ENCODE results near the gene PLAU.
"Not testable (repeated sequence)": the region's sequence is repeated elsewhere in the genome, so short reads cannot be mapped to it uniquely, and the experiment has no call there.

PLAU gene

DNA sequence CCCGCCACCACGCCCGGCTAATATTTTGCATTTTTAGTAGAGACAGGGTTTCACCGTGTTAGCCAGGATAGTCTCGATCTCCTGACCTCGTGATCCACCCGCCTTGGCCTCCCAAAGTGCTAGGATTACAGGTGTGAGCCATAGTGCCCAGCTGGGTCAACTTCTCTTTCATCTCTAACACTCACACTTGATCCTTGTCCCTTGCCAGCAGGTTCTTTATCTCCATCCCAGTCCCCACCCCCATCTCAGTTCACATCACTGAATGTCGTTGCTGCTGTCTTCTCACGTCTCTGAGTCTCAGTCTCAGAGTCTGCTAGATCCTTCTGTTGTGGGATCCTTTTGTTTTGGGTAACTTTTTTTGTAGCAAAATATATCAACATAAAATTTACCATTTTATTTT, 15.6 kb upstream of the PLAU start:
- DNase-seq (ENCODE audit: insufficient read length, low spot score); FAIRE-seq: not testable (repeated sequence)

DNA sequence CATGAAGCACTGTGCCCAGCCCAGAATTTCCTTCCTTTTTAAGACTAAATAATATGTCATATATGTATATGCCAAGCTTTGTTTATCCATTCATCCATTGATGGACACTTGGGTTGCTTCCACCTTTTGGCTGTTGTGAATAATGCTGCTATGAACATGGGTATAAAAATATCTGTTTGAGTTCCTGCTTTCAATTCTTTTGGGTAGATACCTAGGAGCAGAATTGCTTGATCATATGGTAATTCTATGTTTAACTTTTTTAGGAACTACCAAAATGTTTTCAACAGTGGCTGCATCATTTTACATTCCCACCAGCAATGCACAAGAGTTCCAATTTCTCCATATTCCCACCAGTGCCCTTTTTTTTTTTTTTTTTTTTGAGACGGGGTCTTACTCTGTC, 13.2 kb upstream of the PLAU start:
- no peak for FAIRE-seq
- DNase-seq (ENCODE audit: insufficient read length, low spot score) = no peak

DNA sequence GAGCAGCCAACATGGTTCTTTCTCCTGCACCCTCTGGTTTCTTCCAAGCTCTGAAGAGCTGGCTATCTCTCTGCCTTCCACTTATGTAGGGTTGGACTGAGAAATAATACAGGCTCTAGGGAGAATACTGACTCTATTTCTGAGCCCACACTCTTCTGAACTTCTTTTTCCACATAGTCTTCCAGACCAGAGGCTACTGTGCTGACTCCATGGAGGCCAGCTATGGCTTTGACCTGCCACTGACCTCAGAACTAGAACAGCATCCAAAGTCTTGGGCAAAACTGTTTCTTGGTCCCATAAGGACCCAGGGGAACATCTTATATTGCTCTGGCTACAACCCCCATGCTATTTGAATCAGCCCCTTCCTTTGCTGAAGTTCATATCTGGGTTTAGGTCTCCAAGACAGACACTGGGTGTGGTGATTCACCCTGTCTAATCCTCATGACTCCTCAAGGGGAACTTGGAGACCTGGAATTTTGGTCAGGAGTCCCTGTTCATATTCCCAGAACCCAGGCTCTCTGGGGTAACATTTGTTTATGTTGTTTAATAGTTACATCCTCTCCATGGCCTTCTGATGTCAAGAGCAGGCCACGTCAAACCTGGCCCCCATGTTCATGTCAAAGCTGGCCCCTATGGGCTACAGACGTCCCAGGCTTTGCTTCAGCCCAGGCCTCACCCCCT, 12.1 kb upstream of the PLAU start:
- DNase-seq (ENCODE audit: insufficient read length, low spot score) (no peak), FAIRE-seq (no peak)

DNA sequence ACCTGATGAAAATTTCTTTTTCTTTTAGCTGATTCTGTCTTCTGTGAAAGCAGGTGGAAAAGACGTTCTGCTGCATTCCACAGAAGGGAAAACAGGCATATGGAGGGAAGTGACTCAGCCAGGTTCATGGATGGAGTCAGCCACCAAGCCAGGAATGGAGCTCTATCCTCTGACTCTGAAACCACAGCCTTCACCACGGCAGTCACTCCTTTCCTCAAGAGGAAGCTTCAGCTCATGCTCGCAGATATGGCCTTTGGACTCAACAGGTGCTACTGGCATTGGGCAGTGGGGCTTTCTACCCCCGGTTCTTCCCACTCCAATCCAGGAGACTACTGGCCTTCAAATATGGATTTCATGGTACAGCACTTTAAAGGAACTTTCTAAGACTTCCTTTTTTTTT, 11.5 kb upstream of the PLAU start:
- DNase-seq (ENCODE audit: insufficient read length, low spot score) (no peak), FAIRE-seq (no peak)

- FAIRE-seq (no peak), DNase-seq (ENCODE audit: insufficient read length, low spot score) (no peak)
Observed at GRCh38 chr10:73900064-73900463, 10.9 kb upstream of the PLAU start.

DNA sequence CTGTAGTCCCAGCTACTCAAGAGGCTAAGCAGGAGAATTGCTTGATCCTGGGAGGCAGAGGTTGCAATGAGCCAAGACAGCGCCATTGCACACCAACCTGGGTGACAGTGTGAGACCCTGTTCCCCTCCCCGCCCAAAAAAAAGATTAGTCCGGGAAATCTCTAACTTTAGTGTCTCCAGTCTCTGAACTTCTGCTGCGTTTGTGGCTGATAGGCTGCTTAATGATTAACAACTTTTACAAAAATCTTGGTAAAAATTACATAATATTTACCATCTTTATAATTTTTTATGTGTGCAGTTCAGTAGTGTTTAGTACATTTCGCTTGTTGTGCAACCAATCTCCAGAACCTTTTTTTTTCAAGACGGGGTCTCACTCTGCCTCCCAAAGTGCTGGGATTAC, 9.7 kb upstream of the PLAU start:
- DNase-seq (ENCODE audit: insufficient read length, low spot score) (no peak), FAIRE-seq (no peak)

GRCh38 chr10:73902351-73902750, 8.6 kb upstream of the PLAU start:
- no peak for FAIRE-seq
- no peak for DNase-seq (ENCODE audit: insufficient read length, low spot score)

DNA sequence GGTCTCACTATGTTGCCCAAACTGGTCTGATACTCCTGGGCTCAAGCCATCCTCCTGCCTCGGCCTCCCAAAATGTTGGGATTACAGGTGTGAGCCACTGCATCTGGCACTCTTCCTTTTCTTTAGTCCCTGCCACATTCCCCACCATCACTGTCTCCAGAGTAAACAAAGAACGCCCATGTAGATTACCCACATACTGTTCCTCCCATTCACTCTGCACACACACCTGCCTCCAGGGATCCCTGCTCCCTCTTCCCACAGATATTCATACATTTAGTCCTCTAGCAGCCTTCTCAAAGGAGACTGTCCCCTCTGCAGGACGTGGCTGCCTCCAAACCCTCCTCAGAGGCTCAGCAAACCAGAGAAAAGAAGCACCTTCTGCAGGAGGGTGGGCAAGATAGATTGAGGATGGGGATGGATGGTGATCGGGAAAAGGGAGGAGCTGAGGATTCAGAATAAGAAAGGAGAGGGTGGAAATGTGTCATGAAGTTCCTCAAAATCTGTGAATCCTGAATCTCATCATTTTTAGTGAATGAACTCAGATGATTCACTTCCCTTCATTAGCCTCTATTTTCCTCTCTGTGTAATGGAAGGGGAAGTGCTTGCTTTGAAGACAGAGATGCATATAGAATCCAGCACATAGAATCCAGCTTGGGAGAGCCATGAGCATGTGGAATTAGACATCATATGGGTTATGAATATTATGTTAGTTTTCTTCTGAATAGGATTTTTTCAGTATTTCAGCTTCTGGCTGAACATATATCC, 5.5 kb upstream of the PLAU start:
- no peak for DNase-seq (ENCODE audit: insufficient read length, low spot score)
- no peak for FAIRE-seq

DNA sequence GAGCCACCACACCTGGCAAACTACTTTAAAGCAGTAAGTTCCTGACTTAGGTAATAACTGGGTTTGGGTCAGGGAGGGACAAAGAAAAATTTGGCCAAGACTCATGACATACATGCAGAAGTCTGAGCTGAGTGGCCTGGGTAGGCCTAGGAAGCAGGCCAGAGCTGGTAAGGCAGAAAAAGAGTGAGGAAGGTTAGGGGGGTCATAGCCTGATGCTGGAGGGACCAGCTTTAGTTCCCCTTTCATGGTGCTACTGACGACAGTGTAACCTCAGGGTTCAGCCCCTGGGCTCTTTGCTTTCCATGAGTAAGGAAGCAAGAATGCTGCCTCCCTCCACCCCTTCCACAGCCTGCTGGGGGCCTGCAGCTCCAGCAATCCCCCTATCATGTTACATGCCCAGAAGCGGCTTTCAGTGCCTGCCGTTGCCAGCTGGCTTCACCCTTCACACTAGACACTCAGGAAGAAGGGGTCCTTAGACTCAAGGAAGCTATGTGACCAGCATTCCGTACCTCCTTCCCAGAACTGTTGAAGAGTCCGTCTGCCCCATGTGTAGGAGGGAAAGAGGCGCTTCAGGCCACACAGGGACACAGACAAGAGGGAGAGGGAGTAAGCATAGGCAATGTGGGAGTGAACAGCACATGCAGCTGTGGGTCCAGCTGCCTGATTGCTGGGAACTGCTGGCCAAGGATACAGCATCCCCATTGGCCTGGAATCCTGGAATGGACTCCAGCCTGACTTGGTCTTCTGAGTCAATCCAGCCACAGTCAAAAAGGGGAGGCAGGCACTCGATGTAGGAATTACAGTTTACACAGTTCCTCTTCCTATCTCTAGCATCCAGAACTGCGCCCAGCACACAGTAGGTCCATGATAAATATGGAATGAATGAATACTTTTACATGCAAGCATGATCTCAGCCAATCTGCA, 4.1 kb upstream of the PLAU start:
- DNase-seq (ENCODE audit: insufficient read length, low spot score) (peak; percentile 88), FAIRE-seq (peak; percentile 97)

GRCh38 chr10:73907841-73908517, 3.0 kb upstream of the PLAU start:
- DNase-seq (ENCODE audit: insufficient read length, low spot score) = no peak

GRCh38 chr10:73908853-73909539, 1.9 kb upstream of the PLAU start:
- FAIRE-seq (peak; percentile 84), DNase-seq (ENCODE audit: insufficient read length, low spot score) (peak; percentile 78)

More at GRCh38 chr10:73907841-73908517, 3.0 kb upstream of the PLAU start:
- FAIRE-seq = no peak

DNA sequence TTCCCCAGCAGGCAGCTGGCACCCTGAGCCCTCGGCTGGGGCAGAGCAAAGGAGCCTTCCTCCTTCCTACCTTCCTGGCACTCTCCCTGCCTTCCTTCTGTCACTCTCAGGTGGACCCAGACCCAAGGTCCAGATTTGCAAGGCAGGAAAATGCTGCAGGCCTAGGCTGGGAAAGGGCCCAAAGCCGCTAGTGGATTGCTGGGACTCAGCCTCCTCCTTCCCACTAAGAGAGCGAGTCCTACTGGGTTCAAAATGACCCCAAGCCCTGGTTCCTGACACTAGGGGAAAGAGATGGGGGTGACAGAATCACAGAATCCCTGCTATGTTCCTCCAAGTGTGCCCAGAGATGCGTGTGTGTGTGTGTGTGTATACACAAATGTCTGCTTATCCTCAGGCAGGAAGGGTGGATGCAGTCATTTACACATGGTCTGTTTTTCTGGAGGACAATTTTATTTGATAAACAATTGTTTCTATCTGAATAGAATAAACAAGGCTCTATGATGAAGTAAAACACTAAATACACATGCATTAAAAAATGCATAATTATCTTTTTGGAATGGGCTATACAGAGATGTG, 1.3 kb upstream of the PLAU start:
- FAIRE-seq = no peak
- DNase-seq (ENCODE audit: insufficient read length, low spot score) = no peak

DNA sequence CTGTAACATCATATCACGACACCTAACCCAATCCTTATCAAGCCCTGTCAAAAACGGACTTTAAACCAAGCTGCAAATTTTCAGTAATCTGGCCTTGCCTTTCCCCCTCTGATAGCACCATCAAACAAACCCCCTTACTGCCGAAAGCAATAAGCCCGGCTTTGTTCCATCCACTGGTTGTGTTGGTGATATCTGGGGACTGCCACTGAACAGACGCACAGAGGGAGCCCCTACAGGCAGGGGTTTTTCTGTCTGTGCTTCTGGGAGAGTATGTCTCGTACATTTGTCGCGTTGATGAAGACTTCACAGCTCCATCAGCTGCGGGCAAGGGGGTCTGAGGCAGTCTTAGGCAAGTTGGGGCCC, 550 bp upstream of the PLAU start:
- no peak for FAIRE-seq

GRCh38 chr10:73911553-73912004, 647 bp downstream of the PLAU start:
- no peak for DNase-seq (ENCODE audit: insufficient read length, low spot score)
- FAIRE-seq = no peak

More for the DNA sequence above, 550 bp upstream of the PLAU start:
- no peak for DNase-seq (ENCODE audit: insufficient read length, low spot score)

DNA sequence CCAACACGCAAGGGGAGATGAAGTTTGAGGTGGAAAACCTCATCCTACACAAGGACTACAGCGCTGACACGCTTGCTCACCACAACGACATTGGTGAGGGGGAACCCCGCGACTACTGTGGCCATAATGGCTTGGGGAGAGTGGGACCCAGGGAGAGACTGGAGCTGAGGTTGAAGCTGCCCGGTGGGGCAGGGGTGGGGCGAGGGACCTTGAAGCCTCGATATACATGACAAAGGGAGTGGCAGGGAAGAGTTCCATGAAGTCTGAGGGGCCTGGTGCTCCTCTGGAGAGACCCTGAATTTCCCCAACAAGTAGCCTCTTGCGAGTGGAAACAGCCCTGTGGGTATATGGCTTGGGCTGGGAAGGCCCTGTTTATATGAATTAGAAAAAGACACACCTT, 3.1 kb downstream of the PLAU start:
- DNase-seq (ENCODE audit: insufficient read length, low spot score) (no peak), FAIRE-seq (no peak)

- DNase-seq (ENCODE audit: insufficient read length, low spot score) (no peak), FAIRE-seq (no peak)
Observed at GRCh38 chr10:73915206-73915851, 4.4 kb downstream of the PLAU start.

DNA sequence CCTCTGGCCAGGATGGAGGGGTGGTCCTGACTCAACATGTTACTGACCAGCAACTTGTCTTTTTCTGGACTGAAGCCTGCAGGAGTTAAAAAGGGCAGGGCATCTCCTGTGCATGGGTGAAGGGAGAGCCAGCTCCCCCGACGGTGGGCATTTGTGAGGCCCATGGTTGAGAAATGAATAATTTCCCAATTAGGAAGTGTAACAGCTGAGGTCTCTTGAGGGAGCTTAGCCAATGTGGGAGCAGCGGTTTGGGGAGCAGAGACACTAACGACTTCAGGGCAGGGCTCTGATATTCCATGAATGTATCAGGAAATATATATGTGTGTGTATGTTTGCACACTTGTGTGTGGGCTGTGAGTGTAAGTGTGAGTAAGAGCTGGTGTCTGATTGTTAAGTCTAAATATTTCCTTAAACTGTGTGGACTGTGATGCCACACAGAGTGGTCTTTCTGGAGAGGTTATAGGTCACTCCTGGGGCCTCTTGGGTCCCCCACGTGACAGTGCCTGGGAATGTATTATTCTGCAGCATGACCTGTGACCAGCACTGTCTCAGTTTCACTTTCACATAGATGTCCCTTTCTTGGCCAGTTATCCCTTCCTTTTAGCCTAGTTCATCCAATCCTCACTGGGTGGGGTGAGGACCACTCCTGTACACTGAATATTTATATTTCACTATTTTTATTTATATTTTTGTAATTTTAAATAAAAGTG, 6.0 kb downstream of the PLAU start:
- FAIRE-seq = no peak
- no peak for DNase-seq (ENCODE audit: insufficient read length, low spot score)

DNA sequence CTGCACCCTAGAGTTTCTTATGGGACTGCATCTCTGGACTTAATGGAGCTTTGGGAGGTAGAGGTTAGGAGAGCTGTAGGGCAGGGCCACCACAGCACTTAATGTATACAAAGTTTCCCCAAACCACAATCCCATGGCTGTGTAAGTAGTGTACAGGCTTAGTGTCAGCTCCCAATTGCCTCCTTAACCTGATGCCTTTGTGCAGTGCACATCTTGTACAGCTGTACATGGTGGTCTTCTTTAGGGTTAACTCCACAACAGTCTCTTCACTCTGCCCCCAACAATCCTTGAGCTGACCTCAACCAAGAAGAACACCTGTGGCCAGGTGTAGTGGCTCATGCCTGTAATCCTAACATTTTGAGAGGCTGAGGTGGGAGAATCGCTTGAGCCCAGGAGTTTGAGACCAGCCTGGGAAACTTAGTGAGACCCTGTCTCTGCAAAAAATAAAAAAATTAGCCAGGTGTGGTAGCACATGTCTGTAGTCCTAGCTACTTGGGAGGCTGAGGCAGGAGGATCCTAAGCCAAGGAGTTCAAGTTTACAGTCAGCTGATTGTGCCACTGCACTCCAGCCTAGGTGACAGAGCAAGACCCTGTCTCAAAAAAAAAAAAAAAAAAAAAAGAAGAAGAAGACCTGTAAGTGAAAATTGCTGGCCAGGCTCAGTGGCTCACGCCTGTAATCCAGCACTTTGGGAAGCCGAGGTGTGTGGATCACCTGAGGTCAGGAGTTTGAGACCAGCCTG, 6.8 kb downstream of the PLAU start:
- no peak for FAIRE-seq
- no peak for DNase-seq (ENCODE audit: insufficient read length, low spot score)
